ENCODE results near the gene UQCRC1.

Gene UQCRC1

DNA sequence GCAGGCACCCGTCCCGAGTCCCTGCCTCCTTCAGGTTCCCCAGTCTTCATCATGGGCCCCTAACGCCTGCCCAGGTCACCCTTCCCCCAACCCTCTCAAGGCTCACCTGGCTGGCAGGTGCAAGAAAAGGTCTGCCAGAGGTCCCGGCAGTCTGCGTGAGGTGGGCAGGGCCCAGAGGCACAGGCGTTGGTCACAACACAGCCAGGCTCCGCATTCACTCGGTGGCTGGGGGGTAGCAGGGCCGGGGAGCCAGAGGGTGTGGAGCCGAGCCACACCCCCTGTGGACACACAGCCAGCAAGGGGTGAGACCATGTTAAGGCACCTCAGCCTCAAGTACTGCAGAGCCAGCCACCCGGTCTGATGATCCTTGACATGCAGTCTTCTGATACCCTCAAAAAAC, 42.3 kb upstream of the UQCRC1 start:
- TF ChIP-seq, protein P1, sequence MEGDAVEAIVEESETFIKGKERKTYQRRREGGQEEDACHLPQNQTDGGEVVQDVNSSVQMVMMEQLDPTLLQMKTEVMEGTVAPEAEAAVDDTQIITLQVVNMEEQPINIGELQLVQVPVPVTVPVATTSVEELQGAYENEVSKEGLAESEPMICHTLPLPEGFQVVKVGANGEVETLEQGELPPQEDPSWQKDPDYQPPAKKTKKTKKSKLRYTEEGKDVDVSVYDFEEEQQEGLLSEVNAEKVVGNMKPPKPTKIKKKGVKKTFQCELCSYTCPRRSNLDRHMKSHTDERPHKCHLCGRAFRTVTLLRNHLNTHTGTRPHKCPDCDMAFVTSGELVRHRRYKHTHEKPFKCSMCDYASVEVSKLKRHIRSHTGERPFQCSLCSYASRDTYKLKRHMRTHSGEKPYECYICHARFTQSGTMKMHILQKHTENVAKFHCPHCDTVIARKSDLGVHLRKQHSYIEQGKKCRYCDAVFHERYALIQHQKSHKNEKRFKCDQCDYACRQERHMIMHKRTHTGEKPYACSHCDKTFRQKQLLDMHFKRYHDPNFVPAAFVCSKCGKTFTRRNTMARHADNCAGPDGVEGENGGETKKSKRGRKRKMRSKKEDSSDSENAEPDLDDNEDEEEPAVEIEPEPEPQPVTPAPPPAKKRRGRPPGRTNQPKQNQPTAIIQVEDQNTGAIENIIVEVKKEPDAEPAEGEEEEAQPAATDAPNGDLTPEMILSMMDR (conservative IDR thresholded peaks at IDR 0.05): no peak
- no peak overlapping the region for H3K27ac ChIP-seq

DNA sequence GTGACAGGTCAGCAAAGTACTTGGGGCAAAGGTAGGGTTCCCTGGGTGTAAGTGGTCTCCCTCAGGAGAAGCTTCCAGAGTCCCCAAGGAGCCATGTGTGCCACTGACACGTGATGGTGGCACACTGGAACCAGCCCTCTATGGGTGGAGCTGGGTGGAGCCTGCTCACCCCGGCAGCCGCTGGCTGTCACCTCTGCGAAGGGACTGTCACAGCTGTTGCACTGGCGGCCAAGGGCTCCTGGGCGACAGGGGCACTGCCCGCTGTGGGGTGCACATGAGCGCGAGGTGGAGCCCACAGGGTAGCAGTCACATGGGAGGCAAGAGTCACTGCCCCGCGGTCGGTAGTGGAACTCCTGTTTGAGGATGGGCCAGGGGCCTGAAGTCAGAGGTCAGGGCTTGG, 41.3 kb upstream of the UQCRC1 start:
- TF ChIP-seq, protein P1 (conservative IDR thresholded peaks at IDR 0.05): no peak
- H3K27ac ChIP-seq: no peak overlapping the region

DNA sequence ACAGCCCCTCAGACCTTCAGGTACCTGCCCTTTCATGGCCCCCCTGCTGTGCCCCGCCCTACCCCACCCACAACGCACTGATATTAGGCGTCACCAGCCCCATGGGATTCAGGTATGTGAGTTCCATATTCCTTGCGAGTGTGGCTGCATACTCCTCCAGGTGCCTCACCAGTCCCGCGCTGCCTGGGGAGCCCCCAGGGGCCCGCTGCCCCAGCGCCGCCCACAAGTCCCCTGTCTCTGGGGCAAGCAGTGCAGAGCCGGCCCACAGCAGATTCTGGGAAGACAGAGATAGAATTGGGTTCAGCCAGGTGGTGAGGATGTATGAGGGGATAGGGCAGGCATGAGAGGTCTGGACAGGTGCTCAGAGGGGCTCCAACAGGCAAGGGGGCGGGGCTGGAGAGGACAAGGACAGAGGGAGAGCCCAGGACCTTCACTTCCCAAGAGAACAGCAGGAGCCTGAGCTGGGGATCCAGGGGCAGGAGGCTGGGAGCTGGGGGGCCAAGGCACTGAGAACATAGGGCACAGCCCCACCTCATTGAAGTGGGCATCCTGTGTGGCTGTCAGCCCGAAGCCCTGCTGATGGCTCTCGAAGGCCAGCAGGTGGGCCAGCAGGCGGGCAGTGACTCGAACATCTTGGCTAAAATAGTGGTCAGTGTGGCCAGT, 38.9 kb upstream of the UQCRC1 start:
- TF ChIP-seq, protein P1 (conservative IDR thresholded peaks at IDR 0.05): no peak
- no peak overlapping the region for H3K27ac ChIP-seq

DNA sequence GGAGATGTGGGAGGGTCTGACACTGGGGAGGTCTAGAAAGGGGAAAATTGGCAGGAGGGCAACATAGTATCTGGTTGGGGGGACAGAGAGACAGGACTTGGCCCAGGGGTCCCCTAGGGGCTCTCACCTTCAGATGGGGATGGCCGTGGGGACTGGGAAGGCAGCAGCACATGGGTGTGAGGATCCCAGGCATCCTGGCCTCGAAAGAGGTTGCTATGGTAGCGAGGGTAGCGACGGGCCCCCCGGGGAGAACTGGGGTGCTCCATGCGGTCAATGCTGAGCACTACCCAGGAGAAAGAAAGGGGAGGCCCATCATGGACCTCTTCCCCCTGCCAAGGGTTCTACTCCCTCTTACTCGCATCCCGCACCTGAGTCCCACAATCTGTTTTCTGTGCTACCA, 38.3 kb upstream of the UQCRC1 start:
- TF ChIP-seq, protein P1 (conservative IDR thresholded peaks at IDR 0.05): no peak
- H3K27ac ChIP-seq: no peak overlapping the region

DNA sequence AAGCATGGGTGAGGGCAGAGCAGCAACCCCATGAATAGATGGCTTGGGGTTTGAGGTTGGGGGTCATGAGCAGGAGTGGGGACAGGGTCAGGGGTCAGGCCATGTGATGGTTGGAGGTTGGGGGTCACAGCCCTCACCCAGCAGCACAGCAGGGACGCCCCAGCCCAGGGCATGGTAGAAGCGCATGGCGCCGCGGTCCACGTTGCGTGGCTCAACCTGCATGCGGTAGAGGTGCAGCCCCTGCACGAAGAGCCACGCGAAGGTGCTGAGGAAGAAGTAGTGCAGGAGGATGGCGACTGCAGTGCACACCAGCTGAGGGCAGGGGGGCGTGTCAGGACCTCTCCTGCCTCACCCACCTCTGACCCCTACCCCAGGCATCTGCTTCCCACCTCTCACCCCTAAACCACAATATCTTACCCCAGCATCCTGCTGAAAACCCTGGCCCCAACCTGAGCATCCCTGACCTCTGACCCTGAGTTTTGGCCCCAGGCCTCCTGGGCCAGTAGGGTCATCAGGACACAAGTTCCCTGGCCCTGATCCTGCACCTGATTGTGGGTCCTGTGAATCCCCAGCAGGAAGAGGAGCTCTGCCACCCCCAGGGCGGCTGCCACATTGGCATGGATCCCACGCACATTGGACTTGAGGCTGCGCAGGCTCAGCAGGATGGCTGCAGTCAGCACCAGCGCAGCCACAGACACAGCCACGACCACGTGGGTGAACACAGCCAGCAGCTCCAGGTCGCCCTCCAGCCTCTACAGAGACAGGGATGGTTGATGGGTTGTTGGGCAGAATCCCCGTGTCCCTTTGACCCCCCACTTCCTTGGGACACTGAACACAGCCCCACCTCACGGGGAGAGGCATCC, 35.7 kb upstream of the UQCRC1 start:
- no peak overlapping the region for H3K27ac ChIP-seq
- TF ChIP-seq, protein P1 (conservative IDR thresholded peaks at IDR 0.05): no peak

DNA sequence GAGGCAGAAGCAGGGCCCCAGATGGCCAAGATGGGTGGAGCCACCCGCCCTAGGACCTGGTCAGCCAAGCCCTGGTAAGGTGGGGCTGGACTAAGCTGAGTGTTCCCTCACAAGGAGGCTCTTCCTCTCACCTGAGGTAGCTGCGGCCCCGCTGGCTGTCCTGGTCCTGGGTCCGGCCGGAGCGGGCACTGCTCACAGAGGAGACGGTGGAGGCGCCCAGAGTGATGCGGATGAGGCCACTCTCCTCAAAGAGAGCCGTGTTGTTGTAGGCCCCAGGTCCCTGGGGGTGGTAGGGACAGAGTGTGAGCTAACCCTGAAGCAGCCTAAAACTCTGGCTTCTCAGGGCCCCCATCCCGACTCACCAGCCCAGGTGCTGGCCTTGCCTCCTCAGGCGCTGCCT, 33.2 kb upstream of the UQCRC1 start:
- TF ChIP-seq, protein P1 (conservative IDR thresholded peaks at IDR 0.05): no peak

DNA sequence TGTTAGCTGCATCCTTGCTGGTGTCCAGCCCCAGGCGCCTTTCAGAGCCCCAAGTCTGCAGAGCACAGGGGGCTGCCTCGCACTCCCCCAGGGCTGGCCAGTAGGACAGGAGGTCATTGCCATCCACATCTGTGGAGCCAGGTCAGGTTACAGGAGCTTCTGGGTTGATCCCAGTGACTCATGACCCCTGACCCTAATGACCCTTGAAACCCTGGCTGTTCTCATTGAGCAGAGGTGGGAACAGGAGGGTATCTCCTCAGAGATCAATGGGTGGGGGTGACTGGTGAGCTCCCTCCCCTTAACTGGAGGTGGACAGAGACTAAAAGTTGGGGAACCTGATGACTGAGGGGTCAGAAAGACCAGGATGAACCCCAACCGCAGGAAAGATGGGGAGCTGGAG, 31.9 kb upstream of the UQCRC1 start:
- TF ChIP-seq, protein P1 (conservative IDR thresholded peaks at IDR 0.05): no peak
- no peak overlapping the region for H3K27ac ChIP-seq

More for the DNA sequence above, 33.2 kb upstream of the UQCRC1 start:
- no peak overlapping the region for H3K27ac ChIP-seq
